Kidney (tissue), 14 donors: ENCODE results near the gene PPP6R1. TPM values are rescaled to one million over a fixed set of nuclear protein-coding genes. Genes with fewer than 3 reads are reported as not detected.
"Not testable (repeated sequence)": the region's sequence is repeated elsewhere in the genome, so short reads cannot be mapped to it uniquely, and the experiment has no call there.

ENCODE experiments used
- DNase-seq, 5 donors: peaks; one replicate each; pipeline ENCODE4 v3.0.0-alpha.2; 2013 to 2020
- FAIRE-seq: peaks from 2 replicates; lab custom pipeline; 2012; peaks lifted over from hg19 to GRCh38; lab: Jason Lieb, UNC
- H3K27ac ChIP-seq, 2 donors: one replicate each; pipeline ENCODE4 v1.7.0; 2013; ENCODE audit warnings: low read depth in 2 of 2, low read length in 2 of 2, inconsistent platforms in 1 of 2
- H3K27me3 ChIP-seq: one replicate; pipeline ENCODE4 v1.7.1; 2013; ENCODE audit warnings: low read length, inconsistent platforms; ENCODE audit not compliant: control insufficient read depth, insufficient read depth
- H3K36me3 ChIP-seq, 3 donors: one replicate each; pipeline versions ENCODE4 v1.7.0 to v1.7.1; 2013; ENCODE audit warnings: low read length in 3 of 3, control low read depth in 1 of 3, inconsistent platforms in 1 of 3; ENCODE audit not compliant: insufficient read depth in 3 of 3, control insufficient read depth in 2 of 3
- H3K4me1 ChIP-seq, 3 donors: one replicate each; pipeline versions ENCODE4 v1.7.0 to v1.7.1; 2013; ENCODE audit warnings: low read length in 3 of 3, inconsistent platforms in 1 of 3, low read depth in 1 of 3; ENCODE audit not compliant: control insufficient read depth in 2 of 3, insufficient read depth in 2 of 3
- H3K4me3 ChIP-seq, 3 donors: one replicate each; pipeline versions ENCODE4 v1.7.0 to v1.8.1; 2013; ENCODE audit warnings: low read length in 3 of 3, control low read depth in 1 of 3, inconsistent platforms in 1 of 3
- H3K9ac ChIP-seq, 3 donors: one replicate each; pipeline versions ENCODE4 v1.7.0 to v1.7.1; 2013; ENCODE audit warnings: low read length in 3 of 3, control low read depth in 1 of 3, inconsistent platforms in 1 of 3
- H3K9me3 ChIP-seq, 3 donors: one replicate each; pipeline versions ENCODE4 v1.7.0 to v1.7.1; 2013; ENCODE audit warnings: low read length in 3 of 3, control low read depth in 1 of 3, inconsistent platforms in 1 of 3; ENCODE audit not compliant: control insufficient read depth in 2 of 3, insufficient read depth in 1 of 3
- intact Hi-C: fragments of 100-400 bp; cut with DNase I; formaldehyde crosslinking; loops from one replicate; pipeline ENCODE4 v1.11.1; 2022
- polyA plus RNA-seq: library from polyadenylated mRNA; stranded (reverse); fragments of 350-450 nt; fragmentation: Illumina TruSeq; extraction: RNeasy Lipid Tissue Mini Kit (QIAGEN cat#74804); gene quantifications from one replicate; pipeline ENCODE4 v1.2.3, GENCODE V29; 2014; ENCODE audit warnings: low read depth, low replicate concordance; ENCODE audit not compliant: insufficient read depth
- total RNA-seq: library from RNA; stranded (reverse); fragmentation: NEBNext Ultra II Directional; extraction: Animal tissue kit (Norgen Biotek cat#: 25700); gene quantifications from one replicate; pipeline ENCODE4 v1.2.1, GENCODE V29; 2021
- TF ChIP-seq, protein P1 (sequence below): IDR thresholded peaks from 3 replicates; pipeline ENCODE4 v1.5.1; 2012; ENCODE audit warnings: mild to moderate bottlenecking, moderate library complexity, borderline replicate concordance; ENCODE audit not compliant: insufficient read depth; ENCODE audit errors: extremely low read depth
- donor health status: control.
- donor health status: control.
- donor health status: control.
- donor health status: control.
- donor health status: control.
- donor health status: DM: yes; HTN: yes; CAD: no.
- donor health status: Normal renal cell carcinoma (clear cell type).

PPP6R1 gene
- total and polyA plus RNA-seq, 2 donors from 2014 or later = 30.6 to 61.6 TPM

DNA sequence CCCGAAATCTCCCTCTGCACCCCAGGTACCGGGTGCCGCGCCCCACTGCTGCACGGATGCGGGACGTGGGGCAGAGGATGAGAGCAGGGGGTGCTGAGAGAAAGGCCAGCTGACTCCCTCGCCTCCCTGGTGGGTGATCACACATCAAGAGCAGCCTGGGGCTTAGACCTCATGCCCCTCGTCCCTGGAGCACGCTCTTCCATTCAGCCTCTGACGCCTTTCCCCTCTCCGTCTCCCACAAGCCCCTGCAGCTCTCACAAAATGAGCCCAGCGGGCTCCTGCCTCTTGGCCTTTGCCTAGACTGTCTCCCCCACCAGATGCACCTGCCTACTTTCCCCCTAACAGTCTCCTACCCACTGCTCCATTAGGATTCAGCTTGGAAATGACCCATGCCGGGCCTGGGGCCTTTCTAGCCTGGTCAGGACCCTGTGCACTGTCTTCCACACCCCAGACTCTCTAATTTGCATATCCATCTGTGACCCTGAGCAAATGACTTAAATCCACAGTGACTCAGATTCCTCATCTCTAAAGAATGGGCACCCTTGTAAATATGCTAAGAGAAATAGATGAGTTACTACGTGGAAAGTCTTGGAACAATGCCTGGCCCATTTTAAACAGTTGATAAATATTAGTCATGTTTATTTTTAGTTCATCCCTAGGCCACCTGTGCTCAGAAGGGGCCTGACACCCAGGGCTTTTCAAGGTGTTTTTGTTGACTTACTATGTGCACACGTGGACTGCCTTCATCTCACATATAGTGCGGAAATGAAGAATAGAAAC lies 48.9 kb downstream of the PPP6R1 start:
- Histone ChIP-seq H3K9me3 (peaks cover 0 to 4% (median 2%) of the 10 kb centered on the region in 3 donors), H3K27ac (no peak overlapping the region), H3K27me3 (no peaks in the 10 kb centered on the region), H3K9ac (no peak overlapping the region), H3K4me3 (no peak overlapping the region), H3K4me1 (no peaks in the 10 kb centered on the region), H3K36me3 (no peaks in the 10 kb centered on the region)
- no peak for FAIRE-seq
- intact Hi-C loops = no loop called here
- DNase-seq = peak in 1 of 5 donors; percentile 47
- TF ChIP-seq, protein P1, sequence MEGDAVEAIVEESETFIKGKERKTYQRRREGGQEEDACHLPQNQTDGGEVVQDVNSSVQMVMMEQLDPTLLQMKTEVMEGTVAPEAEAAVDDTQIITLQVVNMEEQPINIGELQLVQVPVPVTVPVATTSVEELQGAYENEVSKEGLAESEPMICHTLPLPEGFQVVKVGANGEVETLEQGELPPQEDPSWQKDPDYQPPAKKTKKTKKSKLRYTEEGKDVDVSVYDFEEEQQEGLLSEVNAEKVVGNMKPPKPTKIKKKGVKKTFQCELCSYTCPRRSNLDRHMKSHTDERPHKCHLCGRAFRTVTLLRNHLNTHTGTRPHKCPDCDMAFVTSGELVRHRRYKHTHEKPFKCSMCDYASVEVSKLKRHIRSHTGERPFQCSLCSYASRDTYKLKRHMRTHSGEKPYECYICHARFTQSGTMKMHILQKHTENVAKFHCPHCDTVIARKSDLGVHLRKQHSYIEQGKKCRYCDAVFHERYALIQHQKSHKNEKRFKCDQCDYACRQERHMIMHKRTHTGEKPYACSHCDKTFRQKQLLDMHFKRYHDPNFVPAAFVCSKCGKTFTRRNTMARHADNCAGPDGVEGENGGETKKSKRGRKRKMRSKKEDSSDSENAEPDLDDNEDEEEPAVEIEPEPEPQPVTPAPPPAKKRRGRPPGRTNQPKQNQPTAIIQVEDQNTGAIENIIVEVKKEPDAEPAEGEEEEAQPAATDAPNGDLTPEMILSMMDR = no peak

GRCh38 chr19:55208880-55209692 lies 49.7 kb downstream of the PPP6R1 start, which contains the start of gene PTPRH:
Gene PTPRH, minus strand, starts transcription at chr19:55209501. Its CDS starts 68 bp downstream, at chr19:55209433.
- DNase-seq (peak in 1 of 5 donors; percentile 70), FAIRE-seq (no peak)
- no peaks in the 10 kb centered on the region for H3K27me3 ChIP-seq
- no peak within 1 kb of the TSS for H3K27ac ChIP-seq
- peaks cover 0 to 4% (median 2%) of the 10 kb centered on the region in 3 donors for H3K9me3 ChIP-seq
- no peaks in the 10 kb centered on the region for H3K36me3 ChIP-seq
- no peaks in the 10 kb centered on the region for H3K4me1 ChIP-seq
- intact Hi-C loops = no loop called here
- no peak within 1 kb of the TSS for H3K4me3 ChIP-seq
- H3K9ac ChIP-seq = no peak within 1 kb of the TSS
- TF ChIP-seq, protein P1 = no peak

GRCh38 chr19:55206664-55207500 lies 51.9 kb downstream of the PPP6R1 start:
- no peaks in the 10 kb centered on the region for H3K9me3 ChIP-seq
- no peak overlapping the region for H3K4me3 ChIP-seq
- no peaks in the 10 kb centered on the region for H3K36me3 ChIP-seq
- no peaks in the 10 kb centered on the region for H3K27me3 ChIP-seq
- no peak overlapping the region for H3K9ac ChIP-seq
- intact Hi-C loops = no loop called here
- FAIRE-seq = no peak
- peak; percentile 50 to 96 (median 72) for DNase-seq
- TF ChIP-seq, protein P1 = no peak
- H3K4me1 ChIP-seq = no peaks in the 10 kb centered on the region
- no peak overlapping the region for H3K27ac ChIP-seq

DNA sequence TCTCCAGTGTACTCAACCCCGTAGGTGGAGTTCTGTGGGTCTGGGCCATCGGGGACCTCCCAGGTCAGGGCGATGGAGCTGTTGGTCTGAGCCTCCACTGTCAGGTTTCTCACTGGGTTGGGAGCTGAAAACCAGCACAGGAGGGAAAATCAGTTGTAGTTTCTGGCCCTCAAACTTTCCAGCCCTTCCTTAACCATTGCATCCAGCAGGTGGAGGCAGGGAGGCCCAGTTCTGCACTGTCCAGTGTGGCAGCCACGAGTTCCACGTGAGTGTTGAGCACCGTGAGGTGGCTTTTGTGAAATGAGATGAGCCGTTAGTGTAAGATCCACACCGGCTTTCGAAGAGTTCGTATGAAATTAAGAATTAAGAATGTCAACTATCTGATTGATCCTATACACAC lies 56.6 kb downstream of the PPP6R1 start:
- H3K36me3 ChIP-seq, FAIRE-seq, H3K9me3 ChIP-seq, H3K4me1 ChIP-seq, H3K27me3 ChIP-seq, intact Hi-C loops, H3K4me3 ChIP-seq, H3K27ac ChIP-seq, H3K9ac ChIP-seq, DNase-seq: not testable (repeated sequence)
